ENCODE data around the gene IDI1.
A peak's percentile ranks its signal among the peaks of the same experiment; 100 is the strongest.

The IDI1 gene

DNA sequence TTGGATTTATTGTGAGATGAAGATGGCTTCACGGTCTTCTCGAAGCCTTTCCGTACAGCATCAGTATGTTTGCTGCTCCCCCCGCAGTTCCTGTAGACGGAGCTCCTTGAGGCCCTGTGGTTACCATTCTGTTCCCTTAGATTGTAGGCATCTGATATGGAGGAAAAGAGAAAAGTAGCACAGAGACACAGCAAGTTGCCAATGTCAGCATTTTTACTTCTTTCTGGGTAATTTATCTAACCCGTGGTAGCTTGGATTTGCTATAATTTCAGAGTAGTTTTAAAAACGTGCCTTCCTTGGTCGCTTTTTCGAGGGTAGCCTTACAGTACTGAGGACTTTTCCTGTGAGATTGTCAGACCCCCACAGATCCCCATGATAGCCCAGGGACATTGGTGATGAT is 44.8 kb upstream of the IDI1 start:
- Histone ChIP-seq H4K8ac (ENCODE audit: low read depth, low read length) (no peak overlapping the region), H3K56ac (ENCODE audit: low read length) (no peak overlapping the region), H3K36me3 (ENCODE audit: control insufficient read depth, insufficient read depth, low read length) (peaks cover 8% of the 10 kb centered on the region), H4K5ac (ENCODE audit: low read length) (no peak overlapping the region), H3K4me3 (ENCODE audit: low read length) (no peak overlapping the region), H3K79me2 (ENCODE audit: control insufficient read depth, insufficient read depth, low read length) (no peaks in the 10 kb centered on the region), H3K4me2 (ENCODE audit: low read length) (no peak overlapping the region), H3K27ac (ENCODE audit: low read depth, low read length) (no peak overlapping the region), H3K9ac (ENCODE audit: low read length) (no peak overlapping the region), H3K23ac (ENCODE audit: low read length) (no peak overlapping the region), H2AK5ac (ENCODE audit: low read length) (no peak overlapping the region), H2BK15ac (replicated peaks; ENCODE audit: low read depth) (no peak overlapping the region), H2BK5ac (ENCODE audit: low read length) (no peak overlapping the region), H2BK120ac (ENCODE audit: low read depth, low read length) (no peak overlapping the region), H3K4me1 (ENCODE audit: control insufficient read depth, low read depth, low read length) (no peaks in the 10 kb centered on the region), H3K4ac (ENCODE audit: low read depth, low read length) (no peak overlapping the region), H3K18ac (ENCODE audit: low read length) (no peak overlapping the region), H3K79me1 (ENCODE audit: low read length) (no peaks in the 10 kb centered on the region), H3K27me3 (ENCODE audit: insufficient read depth, low read length, poor library complexity) (no peaks in the 10 kb centered on the region)
- DNase-seq, result no peak
- no CpG with 5 or more reads among the region's 9 CpGs for WGBS (ENCODE audit: extremely low coverage, insufficient coverage, low lambda C conversion rate)

DNA sequence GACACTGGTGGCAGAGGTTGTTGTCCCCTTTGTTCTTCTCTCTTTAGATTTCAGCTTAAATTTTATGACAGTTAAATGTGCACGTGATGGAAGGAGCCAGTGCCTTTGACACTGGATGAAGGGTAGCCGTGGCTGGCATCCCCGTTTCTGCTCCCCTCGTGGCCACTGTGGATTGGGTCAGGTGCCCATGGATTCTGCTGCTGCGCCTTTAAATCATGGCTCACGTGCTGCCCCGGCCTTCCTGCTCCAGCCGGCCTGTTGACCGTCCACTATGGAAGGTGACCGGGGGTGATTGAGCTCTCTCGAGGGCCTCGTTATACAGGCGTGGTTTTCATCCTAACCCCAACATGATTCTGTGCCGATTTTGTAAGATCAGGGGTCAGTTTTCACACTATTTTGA is 41.8 kb upstream of the IDI1 start:
- H3K79me2 ChIP-seq (ENCODE audit: control insufficient read depth, insufficient read depth, low read length), result no peaks in the 10 kb centered on the region
- peaks cover 14% of the 10 kb centered on the region for H3K36me3 ChIP-seq (ENCODE audit: control insufficient read depth, insufficient read depth, low read length)
- H3K23ac ChIP-seq (ENCODE audit: low read length), result no peak overlapping the region
- no peak overlapping the region for H3K9ac ChIP-seq (ENCODE audit: low read length)
- H3K18ac ChIP-seq (ENCODE audit: low read length), result no peak overlapping the region
- no peak overlapping the region for H4K8ac ChIP-seq (ENCODE audit: low read depth, low read length)
- no peak overlapping the region for H4K5ac ChIP-seq (ENCODE audit: low read length)
- H3K4ac ChIP-seq (ENCODE audit: low read depth, low read length), result no peak overlapping the region
- no peak overlapping the region for H3K4me3 ChIP-seq (ENCODE audit: low read length)
- no peak overlapping the region for H2BK15ac ChIP-seq (replicated peaks; ENCODE audit: low read depth)
- H2BK120ac ChIP-seq (ENCODE audit: low read depth, low read length), result no peak overlapping the region
- no peak overlapping the region for H2AK5ac ChIP-seq (ENCODE audit: low read length)
- no peak overlapping the region for H3K56ac ChIP-seq (ENCODE audit: low read length)
- H3K27ac ChIP-seq (ENCODE audit: low read depth, low read length), result no peak overlapping the region
- no peak for DNase-seq
- no CpG with 5 or more reads among the region's 14 CpGs for WGBS (ENCODE audit: extremely low coverage, insufficient coverage, low lambda C conversion rate)
- no peaks in the 10 kb centered on the region for H3K4me1 ChIP-seq (ENCODE audit: control insufficient read depth, low read depth, low read length)
- no peaks in the 10 kb centered on the region for H3K79me1 ChIP-seq (ENCODE audit: low read length)
- no peak overlapping the region for H3K4me2 ChIP-seq (ENCODE audit: low read length)
- no peak overlapping the region for H2BK5ac ChIP-seq (ENCODE audit: low read length)
- no peaks in the 10 kb centered on the region for H3K27me3 ChIP-seq (ENCODE audit: insufficient read depth, low read length, poor library complexity)

DNA sequence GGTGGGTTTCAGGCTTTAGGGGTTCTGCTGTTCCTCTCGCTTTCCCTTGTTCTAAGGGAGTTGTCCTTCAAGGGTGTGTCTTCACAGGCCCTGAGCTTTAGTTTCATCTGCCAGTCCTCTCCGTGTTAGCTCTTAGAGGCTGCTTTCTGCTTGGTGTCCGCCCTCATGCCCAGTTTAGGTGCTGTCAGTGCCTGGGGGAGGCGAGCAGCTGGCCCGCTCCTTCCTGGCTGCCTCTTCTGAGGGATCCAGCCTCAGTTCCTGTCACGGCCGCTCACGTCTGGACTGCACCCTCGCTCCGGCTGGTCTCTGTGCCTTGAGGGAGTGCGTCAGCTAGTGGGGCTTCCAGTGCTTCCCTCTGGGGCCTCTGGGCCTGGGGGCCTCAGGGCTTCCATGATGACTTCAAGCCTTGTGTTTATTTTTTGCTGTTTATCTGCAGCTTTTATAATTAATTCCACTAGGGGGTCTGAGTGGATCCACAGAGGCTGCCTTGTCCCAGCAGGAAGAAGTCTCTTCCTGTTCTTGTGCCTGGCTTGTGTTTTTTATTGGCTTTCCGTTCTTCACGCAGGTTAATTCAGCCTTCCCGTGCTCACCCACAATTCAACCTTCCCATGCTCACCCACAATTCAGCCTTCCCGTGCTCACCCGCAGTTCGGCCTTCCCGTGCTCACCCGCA is 40.2 kb upstream of the IDI1 start:
- no peak overlapping the region for H3K4ac ChIP-seq (ENCODE audit: low read depth, low read length)
- no peaks in the 10 kb centered on the region for H3K27me3 ChIP-seq (ENCODE audit: insufficient read depth, low read length, poor library complexity)
- H3K56ac ChIP-seq (ENCODE audit: low read length), result peak overlapping the region; percentile 49
- no peak overlapping the region for H4K5ac ChIP-seq (ENCODE audit: low read length)
- peaks cover 12% of the 10 kb centered on the region for H3K36me3 ChIP-seq (ENCODE audit: control insufficient read depth, insufficient read depth, low read length)
- no peaks in the 10 kb centered on the region for H3K4me1 ChIP-seq (ENCODE audit: control insufficient read depth, low read depth, low read length)
- no peak overlapping the region for H3K9ac ChIP-seq (ENCODE audit: low read length)
- no peak overlapping the region for H3K4me3 ChIP-seq (ENCODE audit: low read length)
- no peaks in the 10 kb centered on the region for H3K79me1 ChIP-seq (ENCODE audit: low read length)
- peak; percentile 45 for DNase-seq
- no peak overlapping the region for H2BK15ac ChIP-seq (replicated peaks; ENCODE audit: low read depth)
- H3K79me2 ChIP-seq (ENCODE audit: control insufficient read depth, insufficient read depth, low read length), result no peaks in the 10 kb centered on the region
- no peak overlapping the region for H2BK5ac ChIP-seq (ENCODE audit: low read length)
- no peak overlapping the region for H2BK120ac ChIP-seq (ENCODE audit: low read depth, low read length)
- H3K23ac ChIP-seq (ENCODE audit: low read length), result no peak overlapping the region
- no peak overlapping the region for H3K4me2 ChIP-seq (ENCODE audit: low read length)
- H3K18ac ChIP-seq (ENCODE audit: low read length), result no peak overlapping the region
- no peak overlapping the region for H2AK5ac ChIP-seq (ENCODE audit: low read length)
- H3K27ac ChIP-seq (ENCODE audit: low read depth, low read length), result no peak overlapping the region
- no CpG with 5 or more reads among the region's 19 CpGs for WGBS (ENCODE audit: extremely low coverage, insufficient coverage, low lambda C conversion rate)
- H4K8ac ChIP-seq (ENCODE audit: low read depth, low read length), result no peak overlapping the region

DNA sequence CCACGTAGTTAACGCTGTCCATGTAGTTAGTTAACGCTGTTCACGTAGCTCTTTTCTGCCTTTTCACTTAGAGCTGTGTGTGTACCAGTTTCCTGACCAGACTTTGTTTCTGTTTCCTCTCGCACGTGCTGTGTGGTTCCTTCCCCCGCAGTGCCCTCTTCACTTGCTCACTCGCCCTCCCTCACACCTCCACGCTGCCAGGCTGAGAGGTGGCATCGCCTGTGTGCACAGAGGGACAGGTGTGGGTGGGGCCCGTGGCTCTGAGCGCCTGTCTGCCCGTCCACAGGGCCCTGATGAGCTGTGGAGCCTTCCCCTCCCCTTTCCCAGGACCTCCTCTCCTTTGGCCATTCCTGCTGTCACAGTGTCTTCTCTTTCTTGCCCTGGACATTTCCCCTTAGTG is 37.9 kb upstream of the IDI1 start:
- H2BK15ac ChIP-seq (replicated peaks; ENCODE audit: low read depth), result no peak overlapping the region
- no peak for DNase-seq
- H3K56ac ChIP-seq (ENCODE audit: low read length), result no peak overlapping the region
- no peak overlapping the region for H3K4ac ChIP-seq (ENCODE audit: low read depth, low read length)
- no peak overlapping the region for H4K8ac ChIP-seq (ENCODE audit: low read depth, low read length)
- no peak overlapping the region for H2BK120ac ChIP-seq (ENCODE audit: low read depth, low read length)
- no peak overlapping the region for H3K27ac ChIP-seq (ENCODE audit: low read depth, low read length)
- no peak overlapping the region for H3K4me3 ChIP-seq (ENCODE audit: low read length)
- no CpG with 5 or more reads among the region's 13 CpGs for WGBS (ENCODE audit: extremely low coverage, insufficient coverage, low lambda C conversion rate)
- H3K18ac ChIP-seq (ENCODE audit: low read length), result no peak overlapping the region
- H2BK5ac ChIP-seq (ENCODE audit: low read length), result no peak overlapping the region
- H3K23ac ChIP-seq (ENCODE audit: low read length), result no peak overlapping the region
- no peaks in the 10 kb centered on the region for H3K79me2 ChIP-seq (ENCODE audit: control insufficient read depth, insufficient read depth, low read length)
- H4K5ac ChIP-seq (ENCODE audit: low read length), result no peak overlapping the region
- H3K4me2 ChIP-seq (ENCODE audit: low read length), result no peak overlapping the region
- no peak overlapping the region for H2AK5ac ChIP-seq (ENCODE audit: low read length)
- H3K27me3 ChIP-seq (ENCODE audit: insufficient read depth, low read length, poor library complexity), result no peaks in the 10 kb centered on the region
- peaks cover 12% of the 10 kb centered on the region for H3K36me3 ChIP-seq (ENCODE audit: control insufficient read depth, insufficient read depth, low read length)
- no peak overlapping the region for H3K9ac ChIP-seq (ENCODE audit: low read length)
- H3K4me1 ChIP-seq (ENCODE audit: control insufficient read depth, low read depth, low read length), result no peaks in the 10 kb centered on the region
- no peaks in the 10 kb centered on the region for H3K79me1 ChIP-seq (ENCODE audit: low read length)

DNA sequence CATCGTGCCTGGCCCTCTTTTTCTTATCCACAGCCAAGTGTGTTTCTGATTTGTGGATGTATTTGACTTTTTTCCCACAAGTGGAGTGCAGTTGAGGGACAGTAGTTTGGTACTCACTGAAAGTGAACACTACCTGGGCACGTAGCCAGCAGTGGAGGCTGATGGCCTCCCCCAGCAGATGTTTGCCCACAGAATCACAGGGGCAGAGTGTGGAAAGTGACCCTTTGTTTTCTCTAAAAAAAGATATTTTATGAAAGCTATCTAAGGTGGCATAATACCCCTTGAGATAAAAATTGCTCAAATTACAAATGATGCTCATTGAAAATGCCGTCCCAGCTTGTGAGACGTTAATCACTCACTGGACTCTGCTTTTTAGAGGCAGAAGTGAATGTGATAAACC is 36.3 kb upstream of the IDI1 start:
- no peak overlapping the region for H3K56ac ChIP-seq (ENCODE audit: low read length)
- H3K27ac ChIP-seq (ENCODE audit: low read depth, low read length), result no peak overlapping the region
- no peak overlapping the region for H2BK5ac ChIP-seq (ENCODE audit: low read length)
- no peak overlapping the region for H2AK5ac ChIP-seq (ENCODE audit: low read length)
- no CpG with 5 or more reads among the region's 4 CpGs for whole genome bisulfite sequencing (ENCODE audit: extremely low coverage, insufficient coverage, low lambda C conversion rate)
- H4K8ac ChIP-seq (ENCODE audit: low read depth, low read length), result no peak overlapping the region
- no peak overlapping the region for H3K9ac ChIP-seq (ENCODE audit: low read length)
- H2BK15ac ChIP-seq (replicated peaks; ENCODE audit: low read depth), result no peak overlapping the region
- no peak overlapping the region for H4K5ac ChIP-seq (ENCODE audit: low read length)
- H3K79me2 ChIP-seq (ENCODE audit: control insufficient read depth, insufficient read depth, low read length), result no peaks in the 10 kb centered on the region
- no peak overlapping the region for H3K4me3 ChIP-seq (ENCODE audit: low read length)
- H3K36me3 ChIP-seq (ENCODE audit: control insufficient read depth, insufficient read depth, low read length), result peaks cover 10% of the 10 kb centered on the region
- H3K27me3 ChIP-seq (ENCODE audit: insufficient read depth, low read length, poor library complexity), result no peaks in the 10 kb centered on the region
- H3K4me1 ChIP-seq (ENCODE audit: control insufficient read depth, low read depth, low read length), result no peaks in the 10 kb centered on the region
- H2BK120ac ChIP-seq (ENCODE audit: low read depth, low read length), result no peak overlapping the region
- no peak overlapping the region for H3K23ac ChIP-seq (ENCODE audit: low read length)
- no peak overlapping the region for H3K4me2 ChIP-seq (ENCODE audit: low read length)
- H3K79me1 ChIP-seq (ENCODE audit: low read length), result no peaks in the 10 kb centered on the region
- H3K4ac ChIP-seq (ENCODE audit: low read depth, low read length), result no peak overlapping the region
- DNase-seq, result no peak
- H3K18ac ChIP-seq (ENCODE audit: low read length), result no peak overlapping the region
